VCaP (cell line): ENCODE results near the gene SIGMAR1.

Experiments used
- H3K27ac ChIP-seq: fragments of 450-650 bp; 2 replicates; pipeline ENCODE4 v1.5.1; 2017
- CTCF ChIP-seq: fragments of 450-650 bp; conservative IDR thresholded peaks from 2 replicates; pipeline ENCODE4 v1.5.1; 2017; ENCODE audit warnings: mild to moderate bottlenecking, moderate library complexity

Gene SIGMAR1

GRCh38 chr9:34628656-34629490 is 8.7 kb downstream of the SIGMAR1 start, which contains the start of gene ARID3C:
ARID3C (minus strand) TSS chr9:34629066; CDS start chr9:34628014, 1,052 bp downstream.
- TF ChIP-seq CTCF, result peak; percentile 26; the same call in 1 of the 2 replicates
- peak within 1 kb of the TSS; percentile 34; the same call in 1 of the 2 replicates for H3K27ac ChIP-seq

GRCh38 chr9:34627716-34628655 is 9.6 kb downstream of the SIGMAR1 start:
- no peak for TF ChIP-seq CTCF
- H3K27ac ChIP-seq, result peak overlapping the region; percentile 34; the same call in 1 of the 2 replicates

- no peak for TF ChIP-seq CTCF
- no peak overlapping the region for H3K27ac ChIP-seq
These were observed 12.5 kb downstream of the SIGMAR1 start for GRCh38 chr9:34625186-34625486.

- TF ChIP-seq CTCF, result no peak
- no peak overlapping the region for H3K27ac ChIP-seq
These were observed 13.0 kb downstream of the SIGMAR1 start for GRCh38 chr9:34624475-34625185.

GRCh38 chr9:34623374-34624235 is 14.0 kb downstream of the SIGMAR1 start:
- H3K27ac ChIP-seq, result no peak overlapping the region
- TF ChIP-seq CTCF, result no peak

- no peak for TF ChIP-seq CTCF
- H3K27ac ChIP-seq, result peak within 1 kb of the TSS; percentile 76; the same call in 1 of the 2 replicates
These were observed 17.3 kb downstream of the SIGMAR1 start, which contains the start of gene DCTN3 for GRCh38 chr9:34620061-34620994. DCTN3 (minus strand) TSS chr9:34620495; CDS start chr9:34620464, 31 bp downstream.
